Vagina (tissue), 2 donors: Measurements from ENCODE around the gene NANOS3.

Source experiments
- CTCF ChIP-seq, 3 experiments: fragments of 450-650 bp in 2 of 3; fragments of 200-600 bp in 1 of 3; sonication (generic) in 1 of 3; IDR thresholded peaks; one replicate each; pipeline ENCODE4 v1.5.1; 2017 to 2019; ENCODE audit warnings: antibody characterized with exemption in 3 of 3, mild to moderate bottlenecking in 2 of 3, moderate library complexity in 2 of 3
- POLR2A ChIP-seq, 2 donors: fragments of 450-650 bp; IDR thresholded peaks; one replicate each; pipeline ENCODE4 v1.6.1; 2017; ENCODE audit warnings: antibody characterized with exemption in 2 of 2, mild to moderate bottlenecking in 2 of 2, moderate library complexity in 2 of 2
- POLR2AphosphoS5 ChIP-seq, 2 donors: sonication (generic); formaldehyde crosslinking; IDR thresholded peaks; one replicate each; pipeline ENCODE4 v1.9.0; 2017; ENCODE audit warnings: antibody characterized with exemption in 2 of 2, mild to moderate bottlenecking in 2 of 2, low read depth in 1 of 2; ENCODE audit not compliant: insufficient read depth in 1 of 2

- TF ChIP-seq CTCF (IDR thresholded peaks at IDR 0.05) (no peak), POLR2A (IDR thresholded peaks at IDR 0.05) (no peak), POLR2AphosphoS5 (IDR thresholded peaks at IDR 0.05; ENCODE audit: insufficient read depth in 1 of 2, low read depth in 1 of 2) (no peak)
Measured at GRCh38 chr19:13848340-13848677, 28.6 kb upstream of the NANOS3 start.
